ENCODE results near the gene EXT2. TPM values are rescaled to one million over a fixed set of nuclear protein-coding genes. Genes with fewer than 3 reads are reported as not detected.

Gene EXT2
- total RNA-seq, 1 experiment from 2014 or later = 42.8 TPM

DNA sequence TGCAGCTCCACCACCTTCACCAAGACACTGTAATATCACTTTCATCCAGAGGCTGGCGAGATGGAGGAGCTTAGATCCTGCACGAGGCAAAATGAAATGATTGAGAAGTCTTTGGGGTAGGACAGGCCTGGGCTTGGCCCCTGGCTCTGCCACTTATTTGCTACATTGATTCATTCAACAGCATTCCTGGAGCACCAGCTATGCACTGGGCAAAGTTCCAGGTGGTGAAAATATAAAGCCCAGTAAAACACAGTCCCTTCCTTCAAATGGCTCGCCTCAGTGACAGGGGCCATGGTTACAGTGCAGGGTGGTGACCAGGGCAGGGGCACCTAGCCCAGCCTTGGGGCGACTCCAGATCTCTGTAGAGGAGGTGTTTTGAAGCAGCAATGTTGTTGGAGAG lies 194.7 kb downstream of the EXT2 start:
- ChIA-PET POLR2A (interaction anchor here (0.9 kb wide), 1 partner anchor 10 kb away, joined by 4 read pairs; no protein-coding TSS in a partner anchor), CTCF (interaction anchor here (1.2 kb wide), 1 partner anchor 195 kb away, joined by 3 read pairs; no protein-coding TSS in a partner anchor), RAD21 (ENCODE audit: low non-redundant PET in 1 of 2, low total read pairs in 2 of 2, uncharacterized antibody in 2 of 2, unreplicated experiment in 2 of 2) (no interaction called here)
- no peak overlapping the region for H3K9ac ChIP-seq (ENCODE audit: low read length)
- H3K4me1 ChIP-seq (ENCODE audit: control insufficient read depth in 1 of 2, insufficient read depth in 2 of 2, low read length in 2 of 2) = no peaks in the 10 kb centered on the region; a peak in 1 of 4 replicates
- no peak overlapping the region for H3K4me2 ChIP-seq (ENCODE audit: low read length)
- H2AFZ ChIP-seq (ENCODE audit: low read depth, low read length, poor library complexity, severe bottlenecking) = no peak overlapping the region
- intact Hi-C loops (cut with micrococcal nuclease) = no loop called here
- H4K20me1 ChIP-seq (ENCODE audit: insufficient read depth) = no peaks in the 10 kb centered on the region
- H3K27ac ChIP-seq (ENCODE audit: low read depth, low read length) = no peak overlapping the region
- no peaks in the 10 kb centered on the region for H3K9me2 ChIP-seq (ENCODE audit: insufficient read depth)
- ATAC-seq (no peak), DNase-seq (ENCODE audit: low read depth, low spot score) (no peak)
- TF ChIP-seq ZFX (IDR thresholded peaks at IDR 0.05) (no peak), CEBPB (IDR thresholded peaks at IDR 0.05; ENCODE audit: low read depth) (no peak), SIN3A (IDR thresholded peaks at IDR 0.05; ENCODE audit: low read depth) (no peak)
- no peaks in the 10 kb centered on the region for H3K36me3 ChIP-seq (ENCODE audit: control insufficient read depth in 1 of 2, insufficient read depth in 2 of 2, low read length in 2 of 2)
- H3K4me3 ChIP-seq (replicated peaks in 1 of 2; ENCODE audit: low read depth in 1 of 2, low read length in 2 of 2) = no peak overlapping the region
- no TSS peak for BruUV-seq (replicated peaks)
- no peaks in the 10 kb centered on the region for H3K9me3 ChIP-seq (ENCODE audit: control insufficient read depth in 1 of 2, insufficient read depth in 1 of 2, low read depth in 1 of 2, low read length in 2 of 2)
- no peaks in the 10 kb centered on the region for H3K79me2 ChIP-seq (ENCODE audit: insufficient read depth, low read length)
- H3K27me3 ChIP-seq (ENCODE audit: insufficient read depth, low read length) = no peaks in the 10 kb centered on the region

Other genes starting within 250 kb of the EXT2 start
- gene ALKBH3, start 214.8 kb upstream of the EXT2 start, total RNA-seq (2021; ENCODE audit: unreplicated experiment) = 36.7 TPM
- 0.34 TPM for gene C11orf96, start 153.0 kb upstream of the EXT2 start, total RNA-seq (2021; ENCODE audit: unreplicated experiment)
- not detected for gene ACCSL, start 47.7 kb upstream of the EXT2 start, total RNA-seq (2021; ENCODE audit: unreplicated experiment)
- 13.2 TPM for gene ACCS, start 29.4 kb upstream of the EXT2 start, total RNA-seq (2021; ENCODE audit: unreplicated experiment)
- gene ALX4, start 214.5 kb downstream of the EXT2 start, total RNA-seq (2021; ENCODE audit: unreplicated experiment) = not detected